HEK293 (cell line): ENCODE measurements around the gene PITPNM3.

ENCODE experiments used
- CTCF ChIP-seq: fragments of 450-650 bp; formaldehyde crosslinking; IDR thresholded peaks from 2 replicates; pipeline ENCODE4 v1.5.1; 2016; ENCODE audit warnings: missing biosample characterization, missing genetic modification characterization
- GLI2 ChIP-seq: fragments of 450-650 bp; formaldehyde crosslinking; IDR thresholded peaks from 2 replicates; pipeline ENCODE4; 2017; ENCODE audit warnings: missing biosample characterization, missing genetic modification characterization, low read depth, borderline replicate concordance
- ZFP69B ChIP-seq: fragments of 450-650 bp; formaldehyde crosslinking; IDR thresholded peaks from 2 replicates; pipeline ENCODE4 v1.5.1; 2016; ENCODE audit warnings: missing biosample characterization, missing genetic modification characterization
- ZNF114 ChIP-seq: fragments of 450-650 bp; formaldehyde crosslinking; IDR thresholded peaks from 2 replicates; pipeline ENCODE4 v1.5.0; 2017; ENCODE audit warnings: missing biosample characterization, missing genetic modification characterization
- ZNF544 ChIP-seq: fragments of 450-650 bp; formaldehyde crosslinking; IDR thresholded peaks from 2 replicates; pipeline ENCODE4 v1.5.0; 2017; ENCODE audit warnings: missing biosample characterization, missing genetic modification characterization

GRCh38 chr17:6521586-6521985, 34.8 kb downstream of the PITPNM3 start:
- TF ChIP-seq CTCF (tag by site-specific recombination), result no peak
- TF ChIP-seq ZNF114 (tag by site-specific recombination), result no peak
- TF ChIP-seq GLI2 (tag by site-specific recombination), result no peak
- TF ChIP-seq ZNF544 (tag by site-specific recombination), result no peak
- TF ChIP-seq ZFP69B (tag by site-specific recombination), result no peak
